SH-SY5Y (cell line): Measurements from ENCODE around the gene PHLDA2.

Source experiments
- GATA2 ChIP-seq: IDR thresholded peaks from 2 replicates; pipeline ENCODE4 v1.6.1; 2011; ENCODE audit warnings: mild to moderate bottlenecking, low read depth, low read length
- GATA3 ChIP-seq: IDR thresholded peaks from 2 replicates; pipeline ENCODE4 v1.6.1; 2011; ENCODE audit warnings: low read depth, mild to moderate bottlenecking, low read length, moderate library complexity

- TF ChIP-seq GATA2 = no peak
- no peak for TF ChIP-seq GATA3
Measured at GRCh38 chr11:2924821-2925675, 4.2 kb downstream of the PHLDA2 start.
